Spinal cord (tissue), 10 donors: ENCODE results near the gene EIF6. TPM values are rescaled to one million over a fixed set of nuclear protein-coding genes. Genes with fewer than 3 reads are reported as not detected.

ENCODE experiments used
- DNase-seq, 6 donors: peaks; one replicate each; pipeline versions ENCODE4 v3.0.0 to v3.0.0-alpha.2; 2013 to 2015; ENCODE audit warnings: low spot score in 6 of 6, low read depth in 4 of 6
- H3K27ac ChIP-seq: one replicate; pipeline ENCODE4 v1.5.1; 2013; ENCODE audit warnings: low read depth, low read length, control low read depth
- H3K27me3 ChIP-seq: one replicate; pipeline ENCODE4 v1.6.1; 2013; ENCODE audit warnings: low read length; ENCODE audit not compliant: control insufficient read depth, insufficient read depth
- H3K36me3 ChIP-seq: one replicate; pipeline ENCODE4 v1.6.1; 2013; ENCODE audit warnings: low read length; ENCODE audit not compliant: control insufficient read depth, insufficient read depth
- H3K4me1 ChIP-seq: one replicate; pipeline ENCODE4 v1.6.1; 2013; ENCODE audit warnings: low read length; ENCODE audit not compliant: control insufficient read depth, insufficient read depth
- H3K4me3 ChIP-seq: one replicate; pipeline ENCODE4 v1.5.1; 2013; ENCODE audit warnings: low read depth, low read length, control low read depth
- H3K9me3 ChIP-seq: one replicate; pipeline ENCODE4 v1.6.1; 2013; ENCODE audit warnings: low read length; ENCODE audit not compliant: control insufficient read depth, insufficient read depth
- WGBS: methylation state at CpG from one replicate; pipeline ENCODE4 v1.1.5; 2013; ENCODE audit warnings: missing lambda C conversion rate; ENCODE audit not compliant: insufficient coverage; 5-methylcytosine and 5-hydroxymethylcytosine counted together
- polyA plus RNA-seq, 2 donors: library from polyadenylated mRNA; unstranded; fragments of 120-200 nt; gene quantifications; one replicate each; pipeline ENCODE4 v1.2.1, GENCODE V29; 2013; ENCODE audit not compliant: insufficient read length in 2 of 2
- total RNA-seq, 2 donors: library from RNA; depleted of rRNA in 1 of 2; stranded (reverse); fragments of 120-200 nt in 1 of 2; fragments of >200 nt in 1 of 2; gene quantifications; one replicate each; pipeline versions ENCODE4 v1.2.3 to v1.2.4, GENCODE V29; 2013 to 2014
- donor health status: healthy.

EIF6 gene
- total and polyA plus RNA-seq, 4 donors = 56.2 to 106 (median 102) TPM

DNA sequence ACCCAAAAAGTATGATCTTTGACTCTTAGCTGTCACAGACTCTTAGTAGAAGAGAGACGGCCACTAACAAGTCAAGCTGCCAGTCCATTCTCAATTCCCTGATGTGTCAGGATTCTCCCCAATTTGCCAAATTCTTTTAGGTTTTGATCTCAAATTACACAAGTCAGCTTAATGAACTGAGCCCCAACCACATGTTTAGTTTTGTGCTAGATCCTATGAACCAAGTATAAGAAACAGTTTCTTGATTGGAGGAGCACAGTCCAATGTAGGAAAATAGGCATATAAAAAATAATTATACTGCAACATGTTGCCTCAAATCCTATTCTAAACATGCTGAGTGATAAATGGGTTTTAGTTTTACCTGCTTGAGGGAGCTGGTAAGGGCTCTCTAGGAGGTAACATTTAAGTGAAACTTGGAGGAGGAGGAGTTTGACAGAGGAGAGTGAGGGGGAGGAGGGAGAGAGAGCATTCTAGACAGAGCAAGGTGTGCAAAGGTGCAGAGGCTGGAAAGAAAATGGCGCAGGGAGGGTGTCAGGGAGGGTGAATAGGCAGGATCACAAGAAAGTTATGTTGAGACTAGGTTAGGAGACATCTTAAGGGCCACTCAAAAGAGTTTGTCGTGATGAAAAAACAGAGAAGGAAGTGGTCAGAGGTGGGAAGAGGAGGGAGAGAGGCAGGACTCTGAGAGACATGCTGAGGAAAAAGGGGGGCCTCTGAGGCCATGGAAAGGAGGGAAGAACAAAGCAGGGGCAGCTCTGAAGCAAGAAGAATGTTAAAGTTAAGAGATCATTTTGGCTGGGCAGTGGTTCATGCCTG lies 30.5 kb upstream of the EIF6 start:
- Histone ChIP-seq H3K9me3 (no peaks in the 10 kb centered on the region), H3K4me1 (peaks cover 3% of the 10 kb centered on the region), H3K27ac (no peak overlapping the region), H3K4me3 (no peak overlapping the region), H3K36me3 (peaks cover 6% of the 10 kb centered on the region), H3K27me3 (no peaks in the 10 kb centered on the region)
- WGBS = 93% methylated on average over 3 of the region's 3 CpGs
- no peak for DNase-seq

GRCh38 chr20:35312318-35312717 lies 27.7 kb upstream of the EIF6 start:
- Histone ChIP-seq H3K9me3 (no peaks in the 10 kb centered on the region), H3K4me1 (peaks cover 16% of the 10 kb centered on the region), H3K27me3 (no peaks in the 10 kb centered on the region), H3K4me3 (no peak overlapping the region), H3K36me3 (peaks cover 6% of the 10 kb centered on the region), H3K27ac (no peak overlapping the region)
- no CpG with 5 or more reads among the region's 1 CpG for WGBS
- DNase-seq = no peak

DNA sequence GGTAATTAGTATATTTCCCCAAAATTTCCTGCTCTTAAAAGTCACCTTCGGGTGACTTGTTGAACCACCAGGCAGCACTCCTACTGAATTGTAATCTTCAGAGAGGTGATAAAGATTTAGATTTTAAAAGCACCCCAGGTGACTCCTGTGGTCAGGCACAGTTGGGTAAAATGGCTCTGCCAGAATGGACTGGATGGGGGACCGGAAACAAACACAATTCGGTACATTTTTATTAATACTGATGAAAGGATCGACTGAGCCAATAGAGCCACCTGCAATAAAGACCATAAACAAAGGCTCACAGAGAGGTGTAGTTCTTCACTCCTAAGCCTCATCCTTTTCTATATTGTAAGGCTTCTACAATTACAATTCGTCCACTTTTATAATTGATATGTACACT lies 27.2 kb upstream of the EIF6 start:
- H3K4me3 ChIP-seq = no peak overlapping the region
- H3K27me3 ChIP-seq = no peaks in the 10 kb centered on the region
- H3K4me1 ChIP-seq = peaks cover 21% of the 10 kb centered on the region
- WGBS = no CpG with 5 or more reads among the region's 5 CpGs
- no peak overlapping the region for H3K27ac ChIP-seq
- peaks cover 6% of the 10 kb centered on the region for H3K36me3 ChIP-seq
- H3K9me3 ChIP-seq = no peaks in the 10 kb centered on the region
- DNase-seq = no peak

- Histone ChIP-seq H3K9me3 (no peaks in the 10 kb centered on the region), H3K27me3 (no peaks in the 10 kb centered on the region), H3K4me1 (peaks cover 23% of the 10 kb centered on the region), H3K27ac (no peak overlapping the region), H3K4me3 (no peak overlapping the region), H3K36me3 (peaks cover 6% of the 10 kb centered on the region)
- WGBS = 95% methylated on average over 2 of the region's 2 CpGs
- no peak for DNase-seq
Observed at GRCh38 chr20:35311409-35311808, 26.8 kb upstream of the EIF6 start.

- WGBS = 51% methylated on average over 9 of the region's 13 CpGs
- H3K27ac ChIP-seq = peak overlapping the region; percentile 16
- peak in 3 of 6 donors; percentile 43 to 85 (median 77) for DNase-seq
Observed at GRCh38 chr20:35307666-35308653, 23.4 kb upstream of the EIF6 start.

DNA sequence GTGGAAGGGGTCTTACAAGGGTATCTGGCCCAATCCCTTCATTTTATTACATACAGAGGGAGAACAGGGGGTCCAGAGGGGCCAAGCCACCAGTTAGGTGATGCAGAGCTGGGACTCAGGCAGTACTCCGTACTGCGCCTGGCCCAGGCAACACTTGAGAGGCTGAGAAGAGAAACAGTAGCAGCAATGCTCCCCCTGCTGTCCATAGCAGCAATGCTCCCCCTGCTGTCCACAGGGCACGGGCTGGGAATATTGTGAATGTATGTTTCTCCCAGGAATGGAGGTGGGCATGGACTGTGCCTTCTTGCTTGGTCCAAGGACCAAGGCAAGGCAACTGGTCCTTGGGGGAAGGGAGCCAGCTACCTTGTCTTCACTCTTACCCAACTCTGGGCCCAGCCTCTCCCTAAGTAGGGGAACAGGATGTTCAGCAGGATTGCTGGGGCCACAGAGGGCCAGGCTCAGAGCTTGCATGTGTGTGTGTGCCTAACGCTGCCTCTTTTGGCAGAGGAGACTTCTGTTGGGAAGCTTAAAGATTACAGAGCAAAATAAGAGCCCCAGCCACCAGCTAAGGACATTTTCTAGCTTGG lies 22.5 kb upstream of the EIF6 start:
- WGBS = 56% methylated on average over 4 of the region's 4 CpGs
- H3K9me3 ChIP-seq = no peaks in the 10 kb centered on the region
- H3K27me3 ChIP-seq = no peaks in the 10 kb centered on the region
- DNase-seq = peak in 2 of 6 donors; percentile 40 to 46
- H3K4me1 ChIP-seq = peaks cover 34% of the 10 kb centered on the region
- peaks cover 28% of the 10 kb centered on the region for H3K36me3 ChIP-seq
- no peak overlapping the region for H3K27ac ChIP-seq
- no peak overlapping the region for H3K4me3 ChIP-seq

More at GRCh38 chr20:35307666-35308653, 23.4 kb upstream of the EIF6 start:
- Histone ChIP-seq H3K4me1 (peaks cover 34% of the 10 kb centered on the region), H3K4me3 (no peak overlapping the region), H3K27me3 (no peaks in the 10 kb centered on the region), H3K9me3 (no peaks in the 10 kb centered on the region), H3K36me3 (peaks cover 24% of the 10 kb centered on the region)

DNA sequence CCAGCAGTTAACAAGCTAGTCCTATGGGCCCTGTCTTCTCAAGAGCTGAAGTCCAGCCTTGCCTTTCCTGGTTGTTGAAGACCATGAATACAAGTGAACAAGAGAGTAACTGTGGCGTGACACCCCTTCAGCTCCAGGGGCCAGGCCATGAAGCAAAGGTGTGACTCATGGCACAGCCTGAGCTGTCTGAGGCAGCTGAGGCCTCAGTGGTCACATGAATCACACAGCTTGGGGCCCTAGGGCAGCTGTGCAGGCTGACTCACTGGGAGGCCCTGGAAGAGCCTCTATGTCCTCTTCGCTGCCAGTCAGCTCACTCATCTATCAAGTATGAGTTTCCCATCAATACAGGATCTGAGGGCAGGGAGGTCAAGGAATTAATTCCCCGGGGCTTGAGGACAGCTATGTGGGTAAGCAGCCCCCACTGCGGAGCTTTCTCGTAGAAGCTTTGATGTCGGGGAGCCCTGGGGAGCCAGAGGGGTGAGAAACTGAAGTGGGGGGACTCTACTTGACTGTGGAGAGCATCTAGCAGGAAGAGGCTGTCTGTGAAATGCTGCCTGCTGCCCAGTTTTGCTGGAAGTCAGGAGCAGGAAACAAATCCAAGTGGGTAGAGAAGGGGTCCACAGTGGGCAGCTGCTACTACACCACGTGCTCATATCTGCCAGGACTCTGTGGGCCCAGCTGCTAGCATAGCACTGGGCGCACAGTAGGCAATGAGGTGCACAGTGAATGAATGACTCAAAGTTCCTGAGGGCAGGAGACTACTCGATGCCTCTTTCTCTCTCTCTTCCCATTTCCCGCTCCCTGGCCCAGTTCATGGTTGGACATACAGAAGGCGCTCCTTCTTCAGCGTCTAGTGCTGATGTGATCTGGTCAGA lies 21.3 kb upstream of the EIF6 start:
- WGBS = 91% methylated on average over 8 of the region's 12 CpGs
- no peak for DNase-seq
- peaks cover 34% of the 10 kb centered on the region for H3K4me1 ChIP-seq

DNA sequence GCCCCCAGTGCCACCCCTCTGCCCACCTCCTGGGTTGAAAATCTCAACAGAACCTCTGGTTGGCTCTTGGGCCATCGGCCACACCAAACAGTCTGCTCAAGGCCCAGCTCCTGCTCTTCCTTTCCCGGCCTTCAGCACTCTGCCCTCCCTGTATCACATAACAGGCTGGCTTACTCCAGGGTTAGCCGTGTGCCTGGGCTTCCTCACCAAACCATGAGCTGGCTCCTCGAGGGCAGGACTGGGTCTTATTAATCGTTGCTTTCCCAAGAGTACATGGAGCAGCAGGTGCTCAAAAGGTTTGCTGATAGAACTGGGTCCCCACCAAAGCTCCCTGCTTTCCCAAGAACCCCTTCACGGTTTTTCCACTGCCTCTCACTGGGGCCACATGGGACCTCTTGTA lies 20.4 kb upstream of the EIF6 start:
- no peak for DNase-seq
- Histone ChIP-seq H3K9me3 (no peaks in the 10 kb centered on the region), H3K27ac (no peak overlapping the region), H3K36me3 (peaks cover 32% of the 10 kb centered on the region), H3K27me3 (no peaks in the 10 kb centered on the region), H3K4me3 (no peak overlapping the region), H3K4me1 (peaks cover 34% of the 10 kb centered on the region)
- WGBS = 92% methylated on average over 6 of the region's 6 CpGs

More for the DNA sequence above, 21.3 kb upstream of the EIF6 start:
- H3K36me3 ChIP-seq = peaks cover 32% of the 10 kb centered on the region
- no peaks in the 10 kb centered on the region for H3K27me3 ChIP-seq
- no peak overlapping the region for H3K27ac ChIP-seq
- no peak overlapping the region for H3K4me3 ChIP-seq
- no peaks in the 10 kb centered on the region for H3K9me3 ChIP-seq
